Duodenal mucosa (tissue), 2 donors: ENCODE data around the gene FAM98C.
A peak's percentile ranks its signal among the peaks of the same experiment; 100 is the strongest.

Source experiments
- H3K27ac ChIP-seq: one replicate; pipeline ENCODE4 v1.7.0; 2013; ENCODE audit warnings: low read depth, low read length
- H3K27me3 ChIP-seq, 2 donors: one replicate each; pipeline ENCODE4 v1.7.0; 2013; ENCODE audit warnings: low read length in 2 of 2, control low read depth in 1 of 2; ENCODE audit not compliant: insufficient read depth in 2 of 2, control insufficient read depth in 1 of 2
- H3K36me3 ChIP-seq, 2 donors: one replicate each; pipeline ENCODE4 v1.7.0; 2013; ENCODE audit warnings: low read length in 2 of 2, control low read depth in 1 of 2; ENCODE audit not compliant: insufficient read depth in 2 of 2, control insufficient read depth in 1 of 2
- H3K4me1 ChIP-seq, 2 donors: one replicate each; pipeline ENCODE4 v1.7.0; 2013; ENCODE audit warnings: low read length in 2 of 2, control low read depth in 1 of 2; ENCODE audit not compliant: insufficient read depth in 2 of 2, control insufficient read depth in 1 of 2
- H3K4me3 ChIP-seq, 2 donors: one replicate each; pipeline ENCODE4 v1.7.0; 2013; ENCODE audit warnings: low read length in 2 of 2, low read depth in 1 of 2
- H3K9ac ChIP-seq, 2 donors: one replicate each; pipeline ENCODE4 v1.7.0; 2013; ENCODE audit warnings: low read length in 2 of 2, low read depth in 1 of 2
- H3K9me3 ChIP-seq, 2 donors: one replicate each; pipeline ENCODE4 v1.7.0; 2013; ENCODE audit warnings: low read length in 2 of 2, control low read depth in 1 of 2; ENCODE audit not compliant: control insufficient read depth in 1 of 2

FAM98C gene

DNA sequence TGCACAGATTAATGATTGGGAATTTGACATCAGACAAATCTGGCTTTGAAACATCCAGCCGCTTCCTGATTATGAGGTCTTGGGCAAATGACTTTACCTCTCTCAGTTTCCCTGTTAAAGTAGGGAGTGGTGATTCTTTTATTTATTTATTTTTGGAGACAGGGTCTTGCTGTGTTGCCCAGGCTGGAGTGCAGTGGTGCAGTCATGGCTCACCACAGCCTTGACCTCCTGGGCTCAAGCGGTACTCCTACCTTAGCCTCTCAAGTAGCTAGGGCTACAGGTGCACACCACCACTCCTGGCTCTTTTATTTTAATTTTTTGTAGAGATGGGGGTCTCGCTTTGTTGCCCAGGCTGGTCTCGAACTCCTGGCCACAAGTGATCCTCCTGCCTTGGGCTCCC lies 25.8 kb upstream of the FAM98C start:
- Histone ChIP-seq H3K4me1 (peaks cover 9 to 20% of the 10 kb centered on the region in 2 donors), H3K36me3 (peaks cover 18 to 47% of the 10 kb centered on the region in 2 donors), H3K9ac (no peak overlapping the region), H3K4me3 (no peak overlapping the region), H3K27me3 (no peaks in the 10 kb centered on the region), H3K9me3 (no peaks in the 10 kb centered on the region), H3K27ac (no peak overlapping the region)

DNA sequence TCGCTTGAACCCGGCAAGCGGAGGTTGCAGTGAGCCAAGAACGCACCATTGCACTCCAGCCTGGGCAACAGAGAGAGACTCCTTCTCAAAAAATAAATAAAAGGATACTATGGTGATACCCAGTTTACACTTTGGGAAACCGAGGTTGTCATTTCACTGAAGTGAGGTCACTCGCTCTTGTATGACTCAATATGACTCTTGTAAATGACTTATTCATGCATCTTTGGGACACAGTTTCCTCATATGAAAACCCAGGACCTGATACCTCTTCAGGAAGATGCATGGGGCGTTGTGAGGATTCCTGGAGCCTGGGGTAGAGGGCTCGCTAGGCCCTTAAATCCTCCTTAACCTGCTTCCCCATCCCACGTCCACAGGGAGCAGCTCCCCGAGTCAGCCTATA lies 24.0 kb upstream of the FAM98C start:
- Histone ChIP-seq H3K4me1 (peaks cover 9 to 19% of the 10 kb centered on the region in 2 donors), H3K27me3 (no peaks in the 10 kb centered on the region), H3K4me3 (no peak overlapping the region), H3K9me3 (no peaks in the 10 kb centered on the region), H3K9ac (no peak overlapping the region), H3K36me3 (peaks cover 22 to 63% of the 10 kb centered on the region in 2 donors), H3K27ac (no peak overlapping the region)

DNA sequence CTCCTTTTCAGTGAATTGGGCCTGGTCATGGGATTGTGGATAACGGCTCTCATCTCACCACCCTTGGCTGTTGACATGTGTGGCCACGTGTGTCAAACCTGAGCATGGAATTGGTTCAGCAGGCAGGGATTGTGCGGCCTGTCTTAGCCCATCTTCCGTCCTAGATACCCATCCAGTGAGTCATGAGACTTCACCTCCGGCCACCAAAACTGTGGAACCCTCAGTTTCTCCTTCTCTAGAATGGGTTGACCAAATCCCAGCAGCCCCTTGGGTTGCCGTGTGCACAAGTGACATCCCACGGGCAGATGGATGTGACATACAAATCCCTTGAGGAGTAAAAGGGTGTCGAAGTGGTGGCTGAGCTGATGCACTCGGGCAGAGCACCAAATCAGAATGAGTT lies 21.8 kb upstream of the FAM98C start:
- H3K36me3 ChIP-seq, result peaks cover 27 to 68% of the 10 kb centered on the region in 2 donors
- H3K4me1 ChIP-seq, result peaks cover 0 to 9% of the 10 kb centered on the region in 2 donors
- no peak overlapping the region for H3K4me3 ChIP-seq
- H3K27me3 ChIP-seq, result no peaks in the 10 kb centered on the region
- H3K27ac ChIP-seq, result no peak overlapping the region
- H3K9me3 ChIP-seq, result no peaks in the 10 kb centered on the region
- no peak overlapping the region for H3K9ac ChIP-seq

DNA sequence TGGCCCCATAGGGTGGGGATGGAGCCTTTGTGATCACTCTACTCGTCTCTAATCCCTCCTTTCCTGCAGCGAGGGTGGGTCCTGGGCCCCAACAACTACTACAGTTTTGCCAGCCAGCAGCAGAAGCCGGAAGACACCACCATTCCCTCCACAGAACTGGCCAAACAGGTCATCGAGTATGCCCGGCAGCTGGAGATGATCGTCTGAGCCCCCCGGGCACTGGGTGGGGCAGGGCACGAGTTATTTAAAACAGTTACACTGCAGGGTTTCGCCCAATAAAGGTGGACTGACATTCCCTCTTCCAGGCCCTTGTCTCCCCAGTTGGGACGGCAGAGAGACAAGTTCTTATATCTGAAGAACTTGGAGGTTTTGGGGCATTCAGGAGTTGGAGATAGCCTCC lies 19.7 kb upstream of the FAM98C start:
- Histone ChIP-seq H3K4me3 (no peak overlapping the region), H3K27ac (no peak overlapping the region), H3K4me1 (peaks cover 0 to 12% of the 10 kb centered on the region in 2 donors), H3K36me3 (peaks cover 27 to 57% of the 10 kb centered on the region in 2 donors), H3K9ac (no peak overlapping the region), H3K9me3 (no peaks in the 10 kb centered on the region), H3K27me3 (no peaks in the 10 kb centered on the region)

DNA sequence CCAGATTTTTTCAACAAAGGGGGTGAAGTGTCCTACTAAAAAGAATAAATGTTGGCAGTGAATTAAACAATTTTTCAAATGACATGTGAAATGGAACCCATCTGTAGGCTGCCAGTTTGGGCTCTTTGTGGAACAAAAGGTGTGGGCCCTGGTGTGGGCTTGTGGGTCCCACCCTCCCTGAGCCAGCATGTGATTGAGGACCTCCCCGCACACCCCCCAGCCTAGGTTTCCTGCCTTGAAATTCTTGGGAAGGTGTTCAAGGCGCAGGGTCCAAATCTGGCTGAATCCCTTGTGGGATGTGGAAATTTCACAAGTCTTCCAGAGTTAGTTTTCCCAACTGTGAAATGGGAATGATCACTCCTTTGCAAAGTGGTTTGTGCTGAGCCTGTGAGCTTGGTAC lies 19.1 kb upstream of the FAM98C start:
- H3K36me3 ChIP-seq, result peaks cover 27 to 56% of the 10 kb centered on the region in 2 donors
- no peak overlapping the region for H3K9ac ChIP-seq
- no peak overlapping the region for H3K4me3 ChIP-seq
- H3K4me1 ChIP-seq, result peaks cover 0 to 15% of the 10 kb centered on the region in 2 donors
- no peak overlapping the region for H3K27ac ChIP-seq
- no peaks in the 10 kb centered on the region for H3K9me3 ChIP-seq
- H3K27me3 ChIP-seq, result peaks cover 0 to under 1% of the 10 kb centered on the region in 2 donors

DNA sequence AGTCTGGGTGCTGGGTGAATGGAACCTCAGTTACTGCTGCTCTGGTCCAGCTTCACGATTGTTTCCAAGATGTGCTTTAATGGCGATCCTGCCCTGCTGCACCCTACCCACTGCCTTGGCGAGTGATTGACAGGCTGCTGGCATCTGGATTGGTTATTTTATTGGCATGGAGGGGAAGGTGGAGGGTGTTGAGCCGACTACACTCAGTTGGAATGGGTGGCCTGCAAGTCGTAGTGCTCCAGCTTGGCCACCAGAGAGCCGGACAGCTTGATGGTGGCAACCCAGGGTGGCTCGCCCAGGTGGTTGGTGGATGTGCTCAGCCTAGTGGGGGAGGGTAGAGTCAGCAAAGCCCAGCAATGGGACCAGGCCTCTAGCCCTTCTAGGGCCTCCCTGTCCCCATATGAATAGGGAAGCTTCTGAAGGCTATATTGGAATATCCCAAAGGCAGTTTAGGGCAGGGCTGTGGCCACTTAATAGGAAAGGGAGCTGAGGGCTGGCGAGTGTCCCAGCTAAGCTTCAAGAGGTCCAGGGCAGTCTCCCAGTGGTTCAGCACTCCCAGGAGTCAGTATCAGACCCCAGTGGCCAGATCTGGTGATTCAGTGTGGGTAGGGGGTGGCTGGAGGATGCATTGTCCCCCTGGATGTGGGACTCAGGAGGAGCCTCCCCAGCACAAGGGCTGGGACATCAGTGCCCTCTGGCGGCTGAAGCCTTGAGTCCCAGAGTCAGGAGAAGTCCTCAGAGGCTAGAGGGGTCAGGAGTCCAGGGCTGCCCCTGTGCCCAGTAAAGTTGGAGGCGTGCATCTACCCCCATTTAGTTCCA lies 18.5 kb upstream of the FAM98C start:
- Histone ChIP-seq H3K4me3 (no peak overlapping the region), H3K4me1 (peaks cover 0 to 20% of the 10 kb centered on the region in 2 donors), H3K9me3 (no peaks in the 10 kb centered on the region), H3K9ac (no peak overlapping the region), H3K27ac (no peak overlapping the region), H3K36me3 (peaks cover 23 to 50% of the 10 kb centered on the region in 2 donors), H3K27me3 (peaks cover 0 to 5% of the 10 kb centered on the region in 2 donors)

DNA sequence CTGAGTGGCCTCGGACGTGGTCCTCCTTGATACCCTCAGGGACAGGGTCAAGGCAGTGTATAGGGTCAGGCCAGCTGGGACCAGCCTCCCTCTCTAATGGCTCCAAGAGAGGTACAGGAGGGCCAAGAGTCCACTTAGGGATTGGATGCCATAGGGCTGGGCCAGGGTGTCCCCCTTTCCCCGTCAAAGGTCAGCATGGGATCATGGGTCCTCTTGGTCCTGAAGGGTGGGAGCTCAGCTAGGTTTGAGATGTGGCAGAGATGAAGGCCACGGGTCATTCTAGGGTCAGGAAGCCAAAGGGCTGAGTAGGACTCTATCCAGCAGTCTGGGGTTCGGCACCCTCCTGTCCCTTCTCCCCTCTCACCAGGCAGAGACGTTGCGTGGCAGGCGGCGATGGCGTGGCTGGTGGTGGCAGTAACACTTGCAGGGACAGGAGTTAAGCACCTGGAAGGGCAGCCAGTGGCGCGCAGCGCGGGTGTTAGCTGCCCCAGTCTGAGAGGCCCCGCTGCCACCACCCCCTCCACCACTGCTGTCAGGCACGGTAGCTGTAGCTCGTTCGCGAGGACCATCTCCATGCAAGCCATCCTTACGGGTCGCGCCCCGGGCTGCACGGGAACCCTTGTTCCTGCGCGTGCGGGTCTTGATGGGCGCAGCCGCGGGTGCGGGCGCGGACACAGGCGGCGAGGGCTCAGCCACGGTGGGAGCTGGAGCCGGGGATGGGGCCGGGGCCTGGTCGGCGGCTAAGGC lies 17.7 kb upstream of the FAM98C start:
- Histone ChIP-seq H3K9me3 (no peaks in the 10 kb centered on the region), H3K27ac (no peak overlapping the region), H3K9ac (no peak overlapping the region), H3K4me3 (no peak overlapping the region), H3K27me3 (peaks cover 0 to 10% of the 10 kb centered on the region in 2 donors), H3K36me3 (peaks cover 23 to 41% of the 10 kb centered on the region in 2 donors), H3K4me1 (peaks cover 0 to 20% of the 10 kb centered on the region in 2 donors)

DNA sequence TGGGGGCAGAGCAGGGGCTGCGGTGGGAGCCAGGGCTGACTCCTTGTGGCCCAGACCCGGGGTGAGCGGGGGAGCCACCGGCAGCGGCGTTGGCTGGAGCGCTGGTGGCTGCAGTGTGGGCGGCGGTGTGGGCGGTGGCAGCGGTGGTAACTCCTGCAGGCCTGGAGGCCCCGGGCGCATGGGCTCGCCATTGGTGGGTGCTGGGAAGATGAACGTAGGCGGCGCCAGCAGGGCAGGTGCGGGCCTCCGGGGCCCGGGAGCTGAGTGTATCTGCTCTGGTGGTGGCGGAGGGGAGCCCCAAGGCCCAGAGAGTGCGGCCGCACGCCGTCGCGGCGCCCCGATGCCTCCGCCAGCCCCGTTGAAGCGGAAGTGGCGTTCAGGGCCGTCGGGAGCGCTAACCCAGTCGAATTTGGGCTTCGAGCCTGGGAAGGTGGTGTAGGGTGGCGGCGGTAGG lies 17.1 kb upstream of the FAM98C start:
- peaks cover 21 to 37% of the 10 kb centered on the region in 2 donors for H3K36me3 ChIP-seq
- H3K27me3 ChIP-seq, result peaks cover 0 to 10% of the 10 kb centered on the region in 2 donors
- peak overlapping the region in 1 of 2 donors; percentile 21 for H3K4me3 ChIP-seq
- H3K9ac ChIP-seq, result no peak overlapping the region
- H3K27ac ChIP-seq, result no peak overlapping the region
- H3K9me3 ChIP-seq, result no peaks in the 10 kb centered on the region
- peaks cover 0 to 20% of the 10 kb centered on the region in 2 donors for H3K4me1 ChIP-seq

DNA sequence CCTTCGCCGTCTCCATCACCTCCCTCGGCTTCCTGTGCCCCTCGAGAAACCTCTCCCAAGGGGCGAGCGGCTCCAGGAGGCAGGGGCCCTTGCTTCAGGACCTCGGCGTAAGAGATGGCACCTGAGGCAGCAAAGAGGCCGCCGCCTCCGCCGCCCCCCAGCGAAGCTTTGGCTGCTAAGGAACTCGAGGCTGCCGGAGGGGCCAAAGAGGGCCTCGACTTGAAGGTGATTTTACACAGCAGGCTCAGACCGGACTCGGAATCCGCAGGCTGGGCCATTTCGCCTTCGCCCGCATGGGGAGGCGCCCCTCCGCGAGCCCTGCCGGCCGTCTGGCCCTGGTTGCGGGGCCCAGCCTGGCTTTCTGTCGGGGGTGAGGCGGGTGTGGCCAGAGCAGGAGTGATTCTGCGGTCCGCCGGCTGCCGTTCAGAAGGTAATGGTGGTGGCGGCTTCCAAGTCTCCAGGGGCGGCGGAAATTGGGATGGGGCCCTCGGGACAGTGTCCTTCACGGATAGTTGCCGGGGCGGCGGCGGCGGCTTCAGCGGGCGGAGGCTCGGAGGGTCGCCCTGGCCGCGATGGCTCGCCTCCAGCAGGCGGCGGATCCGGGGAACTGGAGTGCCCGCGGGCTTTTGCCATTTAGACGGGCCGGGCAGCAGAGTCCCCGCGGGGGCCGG lies 16.5 kb upstream of the FAM98C start:
- H3K27me3 ChIP-seq, result peaks cover 0 to 10% of the 10 kb centered on the region in 2 donors
- H3K9me3 ChIP-seq, result no peaks in the 10 kb centered on the region

More for the DNA sequence above, 16.5 kb upstream of the FAM98C start:
- Histone ChIP-seq H3K9ac (peak overlapping the region in 1 of 2 donors; percentile 59), H3K4me1 (peaks cover 0 to 20% of the 10 kb centered on the region in 2 donors), H3K4me3 (peak overlapping the region; percentile 66 to 74), H3K27ac (no peak overlapping the region), H3K36me3 (peaks cover 15 to 30% of the 10 kb centered on the region in 2 donors)
